Measurements from ENCODE around the gene PPIG.
A peak's percentile ranks its signal among the peaks of the same experiment; 100 is the strongest.

PPIG gene

GRCh38 chr2:169625781-169626180, 41.6 kb downstream of the PPIG start:
- H3K4me3 ChIP-seq (ENCODE audit: low read length) = no peak overlapping the region
- DNase-seq (ENCODE audit: low read depth) = no peak
- TF ChIP-seq, protein P1, sequence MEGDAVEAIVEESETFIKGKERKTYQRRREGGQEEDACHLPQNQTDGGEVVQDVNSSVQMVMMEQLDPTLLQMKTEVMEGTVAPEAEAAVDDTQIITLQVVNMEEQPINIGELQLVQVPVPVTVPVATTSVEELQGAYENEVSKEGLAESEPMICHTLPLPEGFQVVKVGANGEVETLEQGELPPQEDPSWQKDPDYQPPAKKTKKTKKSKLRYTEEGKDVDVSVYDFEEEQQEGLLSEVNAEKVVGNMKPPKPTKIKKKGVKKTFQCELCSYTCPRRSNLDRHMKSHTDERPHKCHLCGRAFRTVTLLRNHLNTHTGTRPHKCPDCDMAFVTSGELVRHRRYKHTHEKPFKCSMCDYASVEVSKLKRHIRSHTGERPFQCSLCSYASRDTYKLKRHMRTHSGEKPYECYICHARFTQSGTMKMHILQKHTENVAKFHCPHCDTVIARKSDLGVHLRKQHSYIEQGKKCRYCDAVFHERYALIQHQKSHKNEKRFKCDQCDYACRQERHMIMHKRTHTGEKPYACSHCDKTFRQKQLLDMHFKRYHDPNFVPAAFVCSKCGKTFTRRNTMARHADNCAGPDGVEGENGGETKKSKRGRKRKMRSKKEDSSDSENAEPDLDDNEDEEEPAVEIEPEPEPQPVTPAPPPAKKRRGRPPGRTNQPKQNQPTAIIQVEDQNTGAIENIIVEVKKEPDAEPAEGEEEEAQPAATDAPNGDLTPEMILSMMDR (conservative IDR thresholded peaks at IDR 0.05; ENCODE audit: low read depth, low read length) = no peak

- H3K4me3 ChIP-seq (ENCODE audit: low read length) = no peak overlapping the region
- DNase-seq (ENCODE audit: low read depth) = no peak
- TF ChIP-seq, protein P1 (conservative IDR thresholded peaks at IDR 0.05; ENCODE audit: low read depth, low read length) = no peak
Observed at GRCh38 chr2:169636440-169637097, 52.4 kb downstream of the PPIG start.

DNA sequence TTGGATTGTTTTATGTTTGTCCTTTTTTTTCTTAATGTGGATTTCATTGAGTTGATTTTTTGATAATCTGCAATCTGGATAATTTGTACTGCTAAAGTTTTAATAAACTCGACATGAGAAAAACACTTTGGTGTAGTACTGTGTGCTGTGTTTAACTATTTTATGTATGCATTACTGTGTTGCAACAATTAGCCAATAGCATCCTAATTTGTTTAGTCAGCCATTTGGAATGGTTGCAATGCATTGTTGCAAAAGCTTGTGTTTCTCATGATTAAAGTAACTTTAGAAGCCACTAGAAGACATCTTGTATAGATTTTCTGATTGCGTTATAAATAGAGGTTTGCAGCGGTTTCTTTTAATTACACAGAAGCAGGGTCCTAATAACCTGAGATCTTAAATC, 53.5 kb downstream of the PPIG start:
- TF ChIP-seq, protein P1 (conservative IDR thresholded peaks at IDR 0.05; ENCODE audit: low read depth, low read length) = no peak
- H3K4me3 ChIP-seq (ENCODE audit: low read length) = no peak overlapping the region
- peak; percentile 0 for DNase-seq (ENCODE audit: low read depth)

DNA sequence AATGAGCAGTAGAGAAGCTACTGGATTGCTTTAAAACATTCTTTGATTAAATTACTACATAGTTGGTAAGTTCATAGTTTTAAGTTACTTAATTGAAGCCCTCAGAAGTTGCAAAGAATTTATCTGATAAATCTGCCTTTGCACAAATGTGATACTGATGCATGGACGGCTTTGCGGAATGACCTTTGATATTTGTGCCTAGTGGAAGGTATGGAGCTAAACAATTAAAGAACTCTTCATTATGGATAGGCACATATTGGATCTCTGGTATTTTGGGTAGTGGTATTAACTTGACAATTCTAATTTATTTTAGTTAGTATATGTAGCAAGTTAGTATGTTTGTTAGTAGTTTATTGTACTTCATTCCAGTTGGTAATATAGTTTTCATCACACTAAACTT, 56.0 kb downstream of the PPIG start:
- TF ChIP-seq, protein P1 (conservative IDR thresholded peaks at IDR 0.05; ENCODE audit: low read depth, low read length) = no peak
- no peak overlapping the region for H3K4me3 ChIP-seq (ENCODE audit: low read length)
- no peak for DNase-seq (ENCODE audit: low read depth)

GRCh38 chr2:169641464-169641863, 57.3 kb downstream of the PPIG start:
- H3K4me3 ChIP-seq (ENCODE audit: low read length) = no peak overlapping the region
- no peak for DNase-seq (ENCODE audit: low read depth)
- TF ChIP-seq, protein P1 (conservative IDR thresholded peaks at IDR 0.05; ENCODE audit: low read depth, low read length) = no peak

DNA sequence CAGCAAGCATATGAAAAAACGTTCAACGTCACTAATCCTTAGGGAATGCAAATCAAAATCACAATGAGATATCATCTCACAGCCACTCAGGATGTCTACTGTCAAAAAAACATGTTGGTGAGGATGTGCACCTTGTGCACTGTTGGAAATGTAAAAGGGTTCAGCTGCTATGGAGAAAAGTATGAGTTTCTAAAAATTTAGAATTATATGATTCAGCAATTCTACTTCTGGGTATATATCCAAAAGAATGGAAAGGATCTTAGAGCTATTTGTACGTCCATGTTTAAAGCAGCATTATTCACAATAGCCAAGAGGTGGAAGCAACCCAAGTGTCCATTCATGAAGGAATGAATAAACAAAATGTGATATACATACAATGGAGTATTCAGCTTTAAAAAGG, 60.0 kb downstream of the PPIG start:
- TF ChIP-seq, protein P1 (conservative IDR thresholded peaks at IDR 0.05; ENCODE audit: low read depth, low read length) = no peak
- no peak for DNase-seq (ENCODE audit: low read depth)

DNA sequence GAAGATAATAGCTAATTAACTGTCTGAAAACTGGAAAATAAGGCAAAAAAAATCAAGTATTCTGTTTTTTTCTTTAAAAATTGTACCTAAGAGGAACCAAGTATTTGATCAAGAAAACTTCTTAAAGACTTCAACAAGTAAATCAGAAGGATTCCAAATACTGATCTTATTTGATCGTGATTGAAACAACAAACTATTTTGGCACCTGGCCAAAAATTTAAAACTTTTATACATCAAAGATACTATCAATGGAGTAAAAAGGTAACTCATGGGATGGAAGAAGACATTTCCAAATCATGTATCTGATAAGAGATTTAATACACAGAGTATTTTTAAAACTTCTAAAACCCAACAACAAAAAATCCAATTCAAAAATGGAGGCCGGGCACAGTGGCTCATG, 63.3 kb downstream of the PPIG start:
- no peak for DNase-seq (ENCODE audit: low read depth)
- H3K4me3 ChIP-seq (ENCODE audit: low read length) = no peak overlapping the region
- TF ChIP-seq, protein P1 (conservative IDR thresholded peaks at IDR 0.05; ENCODE audit: low read depth, low read length) = no peak

More for the DNA sequence above, 60.0 kb downstream of the PPIG start:
- H3K4me3 ChIP-seq (ENCODE audit: low read length) = no peak overlapping the region

Measured in retinal pigment epithelial cell (primary cell).